Caco-2 (cell line): ENCODE measurements around the gene NFIA. TPM values are rescaled to one million over a fixed set of nuclear protein-coding genes. Genes with fewer than 3 reads are reported as not detected.

Experiments
- BruUV-seq: library from RNA; stranded (reverse); fragments of 400-500 nt; replicated peaks from 2 replicates; lab custom pipeline; 2021; lab: Mats Ljungman, UMichigan
- CTCF ChIA-PET: fragments of 300-600 bp; sonication (Branson Sonifier 250); formaldehyde crosslinking; loops from one replicate; lab custom pipeline; 2022; ENCODE audit warnings: antibody characterized with exemption; lab: Charles Lee
- POLR2A ChIA-PET: fragments of 300-600 bp; sonication (Branson Sonifier 250); formaldehyde crosslinking; loops from one replicate; lab custom pipeline; 2022; ENCODE audit warnings: antibody characterized with exemption; lab: Charles Lee
- DNase-seq, 2 experiments: peaks; one replicate each; pipeline versions ENCODE4 v3.0.0 to v3.0.0-alpha.2; 2020 to 2022
- H3K27me3 ChIP-seq: replicated peaks from 2 replicates; pipeline ENCODE4 v1.6.0; 2011; ENCODE audit warnings: low read length; ENCODE audit not compliant: control insufficient read depth, insufficient read depth
- H3K36me3 ChIP-seq: 2 replicates; pipeline ENCODE4 v1.5.1; 2011; ENCODE audit warnings: low read length; ENCODE audit not compliant: control insufficient read depth, insufficient read depth
- H3K4me1 ChIP-seq: fragments of 250-450 bp; sonication (Bioruptor Pico); 2 replicates; pipeline ENCODE4 v1.5.1; 2020; ENCODE audit warnings: mild to moderate bottlenecking
- H3K4me3 ChIP-seq: 2 replicates; pipeline ENCODE4 v1.5.1; 2011; ENCODE audit warnings: low read depth, mild to moderate bottlenecking, control low read depth, low read length
- H3K9me3 ChIP-seq: fragments of 250-450 bp; sonication (Bioruptor Pico); 2 replicates; pipeline ENCODE4 v1.5.1; 2020; ENCODE audit warnings: mild to moderate bottlenecking, moderate library complexity
- H3K27ac Mint-ChIP-seq: one replicate; pipeline ENCODE4 v1.8.0; 2022; ENCODE audit warnings: mixed read lengths; ENCODE audit not compliant: unreplicated experiment
- H3K27me3 Mint-ChIP-seq: one replicate; pipeline ENCODE4 v1.8.0; 2022; ENCODE audit warnings: mixed read lengths; ENCODE audit not compliant: insufficient read depth, unreplicated experiment
- H3K36me3 Mint-ChIP-seq: one replicate; pipeline ENCODE4 v1.8.0; 2022; ENCODE audit warnings: mild to moderate bottlenecking, mixed read lengths; ENCODE audit not compliant: insufficient read depth, unreplicated experiment
- H3K4me1 Mint-ChIP-seq: one replicate; pipeline ENCODE4 v1.8.0; 2022; ENCODE audit warnings: low read depth, mixed read lengths; ENCODE audit not compliant: unreplicated experiment
- H3K4me3 Mint-ChIP-seq: one replicate; pipeline ENCODE4 v1.8.0; 2022; ENCODE audit warnings: mild to moderate bottlenecking, moderate library complexity, mixed read lengths; ENCODE audit not compliant: unreplicated experiment
- H3K9me3 Mint-ChIP-seq: one replicate; pipeline ENCODE4 v1.8.0; 2022; ENCODE audit warnings: mixed read lengths; ENCODE audit not compliant: unreplicated experiment
- intact Hi-C: fragments of 100-400 bp; cut with micrococcal nuclease; formaldehyde crosslinking; loops from one replicate; pipeline ENCODE4 v1.10.0; 2022; ENCODE audit not compliant: unreplicated experiment
- total RNA-seq: library from RNA; stranded (reverse); gene quantifications from 2 replicates; pipeline ENCODE4 v1.2.3, GENCODE V29; 2022
- TF ChIP-seq, protein P1 (sequence below), 2 experiments: fragments of 200-600 bp in 1 of 2; IDR thresholded peaks; 1 replicate in 1 of 2; 2 replicates in 1 of 2; pipeline versions ENCODE4 v1.5.1 to v1.8.0; 2011 to 2022; ENCODE audit warnings: antibody characterized with exemption in 1 of 2, control low read depth in 1 of 2, inconsistent platforms in 1 of 2, low read depth in 1 of 2, low read length in 1 of 2, mild to moderate bottlenecking in 1 of 2, moderate library complexity in 1 of 2; ENCODE audit not compliant: insufficient read depth in 1 of 2, severe bottlenecking in 1 of 2, unreplicated experiment in 1 of 2

NFIA gene
- total RNA-seq, 1 experiment from 2014 or later: 1.4 TPM

DNA sequence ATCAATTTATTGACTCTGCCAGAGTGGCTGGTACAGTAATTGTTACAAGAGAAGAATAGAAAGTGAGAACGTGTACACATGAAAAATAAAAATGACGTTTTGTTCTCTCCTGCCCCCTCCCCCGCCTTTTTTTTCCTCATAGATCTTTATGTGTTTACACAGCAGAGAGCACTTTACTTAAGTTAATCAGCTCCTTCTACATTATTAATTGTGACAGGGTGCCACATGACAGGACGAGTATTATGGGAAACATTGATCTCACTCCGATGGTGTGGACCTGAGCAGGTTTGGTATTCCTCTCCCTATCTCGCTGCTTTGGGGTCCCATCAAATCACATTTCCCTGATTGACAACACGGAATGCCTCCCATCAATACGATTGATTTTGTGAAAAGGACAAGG lies 356.9 kb downstream of the NFIA start:
- Mint-ChIP-seq H3K9me3 (no peaks in the 10 kb centered on the region), H3K4me1 (peaks cover 24% of the 10 kb centered on the region), H3K27me3 (no peaks in the 10 kb centered on the region), H3K4me3 (no peak overlapping the region), H3K36me3 (no peaks in the 10 kb centered on the region), H3K27ac (no peak overlapping the region)
- Histone ChIP-seq H3K4me1 (peaks cover 30% of the 10 kb centered on the region), H3K36me3 (no peaks in the 10 kb centered on the region), H3K27me3 (no peaks in the 10 kb centered on the region), H3K4me3 (no peak overlapping the region), H3K9me3 (no peaks in the 10 kb centered on the region)
- no peak for DNase-seq
- intact Hi-C loops: no loop called here
- ChIA-PET POLR2A (no interaction called here), CTCF (no interaction called here)
- TF ChIP-seq, protein P1, sequence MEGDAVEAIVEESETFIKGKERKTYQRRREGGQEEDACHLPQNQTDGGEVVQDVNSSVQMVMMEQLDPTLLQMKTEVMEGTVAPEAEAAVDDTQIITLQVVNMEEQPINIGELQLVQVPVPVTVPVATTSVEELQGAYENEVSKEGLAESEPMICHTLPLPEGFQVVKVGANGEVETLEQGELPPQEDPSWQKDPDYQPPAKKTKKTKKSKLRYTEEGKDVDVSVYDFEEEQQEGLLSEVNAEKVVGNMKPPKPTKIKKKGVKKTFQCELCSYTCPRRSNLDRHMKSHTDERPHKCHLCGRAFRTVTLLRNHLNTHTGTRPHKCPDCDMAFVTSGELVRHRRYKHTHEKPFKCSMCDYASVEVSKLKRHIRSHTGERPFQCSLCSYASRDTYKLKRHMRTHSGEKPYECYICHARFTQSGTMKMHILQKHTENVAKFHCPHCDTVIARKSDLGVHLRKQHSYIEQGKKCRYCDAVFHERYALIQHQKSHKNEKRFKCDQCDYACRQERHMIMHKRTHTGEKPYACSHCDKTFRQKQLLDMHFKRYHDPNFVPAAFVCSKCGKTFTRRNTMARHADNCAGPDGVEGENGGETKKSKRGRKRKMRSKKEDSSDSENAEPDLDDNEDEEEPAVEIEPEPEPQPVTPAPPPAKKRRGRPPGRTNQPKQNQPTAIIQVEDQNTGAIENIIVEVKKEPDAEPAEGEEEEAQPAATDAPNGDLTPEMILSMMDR (IDR thresholded peaks at IDR 0.05; ENCODE audit: insufficient read depth in 1 of 2, low read depth in 1 of 2, low read length in 1 of 2, severe bottlenecking in 1 of 2, unreplicated experiment in 1 of 2): no peak
- no TSS peak for BruUV-seq

DNA sequence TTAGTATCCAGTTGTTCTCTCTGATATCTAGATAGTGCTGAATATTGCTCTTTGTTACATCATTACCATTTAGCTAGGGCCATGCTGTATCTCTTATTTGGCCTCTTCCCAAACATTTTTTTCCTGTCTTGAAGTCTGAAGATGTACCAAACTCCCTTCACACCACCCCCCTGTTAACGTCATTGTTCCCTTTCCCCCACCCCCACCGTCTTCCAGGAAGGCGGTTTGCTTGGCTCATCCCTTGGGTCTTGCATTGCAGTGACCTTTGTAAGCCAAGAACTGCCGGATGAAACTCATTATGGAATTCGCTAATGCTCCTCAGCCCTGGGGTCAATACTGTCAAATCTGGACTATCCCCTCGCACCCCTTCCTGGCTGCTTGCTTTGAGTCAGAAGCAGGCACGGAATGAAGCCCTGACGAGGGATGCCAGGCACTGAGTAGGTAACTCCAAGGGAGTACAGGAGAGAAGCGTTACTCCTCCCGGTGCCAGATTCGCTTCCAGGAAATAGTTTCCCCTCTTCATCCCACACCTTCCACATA lies 359.4 kb downstream of the NFIA start:
- H3K4me1 Mint-ChIP-seq: peaks cover 24% of the 10 kb centered on the region
- H3K4me3 ChIP-seq: no peak overlapping the region
- no peaks in the 10 kb centered on the region for H3K36me3 ChIP-seq
- H3K36me3 Mint-ChIP-seq: no peaks in the 10 kb centered on the region
- H3K4me3 Mint-ChIP-seq: no peak overlapping the region
- TF ChIP-seq, protein P1 (IDR thresholded peaks at IDR 0.05; ENCODE audit: insufficient read depth in 1 of 2, low read depth in 1 of 2, low read length in 1 of 2, severe bottlenecking in 1 of 2, unreplicated experiment in 1 of 2): no peak
- ChIA-PET CTCF (no interaction called here), POLR2A (no interaction called here)
- peaks cover 16% of the 10 kb centered on the region for H3K4me1 ChIP-seq
- DNase-seq: no peak
- H3K9me3 ChIP-seq: no peaks in the 10 kb centered on the region
- no peaks in the 10 kb centered on the region for H3K27me3 ChIP-seq
- peak overlapping the region; percentile 35 for H3K27ac Mint-ChIP-seq
- no peaks in the 10 kb centered on the region for H3K27me3 Mint-ChIP-seq
- intact Hi-C loops: no loop called here
- no TSS peak for BruUV-seq
- H3K9me3 Mint-ChIP-seq: no peaks in the 10 kb centered on the region

GRCh38 chr1:61442544-61442943 lies 360.2 kb downstream of the NFIA start:
- Mint-ChIP-seq H3K36me3 (no peaks in the 10 kb centered on the region), H3K27ac (no peak overlapping the region), H3K27me3 (no peaks in the 10 kb centered on the region), H3K4me3 (no peak overlapping the region), H3K4me1 (peaks cover 21% of the 10 kb centered on the region), H3K9me3 (no peaks in the 10 kb centered on the region)
- no peak for DNase-seq
- peaks cover 12% of the 10 kb centered on the region; the same call in 1 of the 2 replicates for H3K4me1 ChIP-seq
- no peaks in the 10 kb centered on the region for H3K9me3 ChIP-seq
- H3K27me3 ChIP-seq: no peaks in the 10 kb centered on the region
- H3K4me3 ChIP-seq: no peak overlapping the region
- CTCF ChIA-PET: no interaction called here
- H3K36me3 ChIP-seq: no peaks in the 10 kb centered on the region
- TF ChIP-seq, protein P1 (IDR thresholded peaks at IDR 0.05; ENCODE audit: insufficient read depth in 1 of 2, low read depth in 1 of 2, low read length in 1 of 2, severe bottlenecking in 1 of 2, unreplicated experiment in 1 of 2): no peak
- POLR2A ChIA-PET: no interaction called here
- BruUV-seq: no TSS peak
- intact Hi-C loops: no loop called here
